HEK293T (cell line): ENCODE results near the gene CCL14.

Experiments
- CTCF ChIA-PET: fragments of 350-600 bp; formaldehyde crosslinking; extraction: SDS; loops from one replicate; lab custom pipeline; 2021; ENCODE audit warnings: antibody characterized with exemption, inconsistent platforms; lab: Yijun Ruan, JAX
- POLR2A ChIA-PET: fragments of 350-600 bp; formaldehyde crosslinking; extraction: SDS; loops from one replicate; lab custom pipeline; 2020; ENCODE audit warnings: antibody characterized with exemption, inconsistent platforms; lab: Yijun Ruan, JAX
- DNase-seq: peaks from one replicate; pipeline ENCODE4 v3.0.0; 2012; ENCODE audit warnings: mixed read lengths; ENCODE audit errors: extremely low spot score
- ARNT ChIP-seq: fragments of 450-650 bp; IDR thresholded peaks from 2 replicates; pipeline ENCODE4 v1.6.1; 2017; ENCODE audit warnings: mild to moderate bottlenecking
- BHLHE40 ChIP-seq: fragments of 450-650 bp; IDR thresholded peaks from 2 replicates; pipeline ENCODE4 v1.6.1; 2016; ENCODE audit warnings: mild to moderate bottlenecking, moderate library complexity, borderline replicate concordance
- CTBP1 ChIP-seq: fragments of 450-650 bp; IDR thresholded peaks from 2 replicates; pipeline ENCODE4 v1.6.1; 2016; ENCODE audit warnings: borderline replicate concordance
- ELF4 ChIP-seq: fragments of 450-650 bp; IDR thresholded peaks from 2 replicates; pipeline ENCODE4 v1.6.1; 2017; ENCODE audit warnings: antibody characterized with exemption
- FOXA1 ChIP-seq: fragments of 450-650 bp; IDR thresholded peaks from 2 replicates; pipeline ENCODE4 v1.6.1; 2016; ENCODE audit warnings: mild to moderate bottlenecking
- FOXK2 ChIP-seq: fragments of 450-650 bp; IDR thresholded peaks from 2 replicates; pipeline ENCODE4 v1.6.1; 2016; ENCODE audit warnings: mild to moderate bottlenecking
- FOXM1 ChIP-seq: fragments of 450-650 bp; IDR thresholded peaks from 2 replicates; pipeline ENCODE4 v1.6.1; 2017; ENCODE audit warnings: mild to moderate bottlenecking, borderline replicate concordance
- HDGF ChIP-seq: fragments of 450-650 bp; IDR thresholded peaks from 2 replicates; pipeline ENCODE4 v1.6.1; 2017; ENCODE audit warnings: antibody characterized with exemption, borderline replicate concordance
- L3MBTL2 ChIP-seq: fragments of 450-650 bp; conservative IDR thresholded peaks from 2 replicates; pipeline ENCODE4 v1.6.1; 2016; ENCODE audit warnings: mild to moderate bottlenecking
- LEF1 ChIP-seq: fragments of 450-650 bp; IDR thresholded peaks from 2 replicates; pipeline ENCODE4 v1.6.1; 2017; ENCODE audit warnings: mild to moderate bottlenecking, borderline replicate concordance
- NFRKB ChIP-seq: fragments of 450-650 bp; IDR thresholded peaks from 2 replicates; pipeline ENCODE4 v1.6.1; 2016; ENCODE audit warnings: mild to moderate bottlenecking, moderate library complexity
- PKNOX1 ChIP-seq: fragments of 450-650 bp; IDR thresholded peaks from 2 replicates; pipeline ENCODE4 v1.6.1; 2016
- SP1 ChIP-seq: fragments of 450-650 bp; IDR thresholded peaks from 2 replicates; pipeline ENCODE4 v1.6.1; 2017
- SUZ12 ChIP-seq: fragments of 450-650 bp; IDR thresholded peaks from 2 replicates; pipeline ENCODE4 v1.6.1; 2016; ENCODE audit warnings: mild to moderate bottlenecking
- TARDBP ChIP-seq: fragments of 450-650 bp; IDR thresholded peaks from 2 replicates; pipeline ENCODE4 v1.6.1; 2016
- ZNF384 ChIP-seq: fragments of 450-650 bp; IDR thresholded peaks from 2 replicates; pipeline ENCODE4 v1.6.1; 2016

CCL14 gene

GRCh38 chr17:35981908-35982330 is 4.6 kb downstream of the CCL14 start:
- TF ChIP-seq SUZ12 = no peak
- TF ChIP-seq PKNOX1 = no peak
- TF ChIP-seq FOXK2 = no peak
- TF ChIP-seq NFRKB = no peak
- ChIA-PET CTCF (interaction anchor here (0.6 to 3.6 kb wide), 7 partner anchors 10 to 501 kb away, joined by 3 to 14 read pairs (median 4); partner anchors contain the start of gene CCL18), POLR2A (no interaction called here)
- no peak for DNase-seq

DNA sequence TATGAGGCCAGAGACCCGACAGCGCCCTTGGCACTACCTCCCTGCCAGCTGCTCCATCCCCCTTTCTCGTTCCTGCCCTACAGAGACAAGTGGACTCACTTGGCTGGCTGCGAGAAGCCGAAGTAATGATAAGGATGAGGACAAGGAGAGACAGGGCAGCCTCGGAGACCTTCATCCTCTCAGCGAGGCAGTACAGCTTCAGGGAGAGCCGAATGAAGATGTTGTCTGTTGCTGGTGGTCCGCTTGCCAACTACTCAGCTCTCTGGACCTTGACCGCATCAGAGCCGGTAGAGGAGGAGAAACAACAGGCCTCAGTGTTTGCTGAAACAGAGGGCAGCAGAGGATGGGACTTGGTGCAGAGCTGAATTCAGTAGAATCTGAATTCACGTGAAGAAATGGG is 5.3 kb downstream of the CCL14 start, which contains the start of gene CCL16:
Gene CCL16, minus strand, starts transcription at position 252 of the 400 bp plus-strand sequence. Its CDS starts 77 bp downstream, at position 175.
- TF ChIP-seq ARNT (no peak), BHLHE40 (no peak), ELF4 (no peak), FOXK2 (no peak), HDGF (no peak), FOXA1 (no peak), FOXM1 (no peak), ZNF384 (no peak), SP1 (no peak), PKNOX1 (no peak), TARDBP (no peak), NFRKB (no peak), LEF1 (no peak), CTBP1 (no peak), L3MBTL2 (no peak), SUZ12 (no peak)
- ChIA-PET CTCF (interaction anchor here (0.5 to 3.6 kb wide), 6 partner anchors 10 to 168 kb away, joined by 3 to 14 read pairs (median 8); no protein-coding TSS in a partner anchor), POLR2A (no interaction called here)
- DNase-seq = no peak

GRCh38 chr17:35978346-35978745 is 8.2 kb downstream of the CCL14 start:
- ChIA-PET CTCF (interaction anchor here (0.6 to 2.0 kb wide), 4 partner anchors 39 to 170 kb away, joined by 3 to 10 read pairs (median 6); no protein-coding TSS in a partner anchor), POLR2A (no interaction called here)
- TF ChIP-seq LEF1 = no peak
- TF ChIP-seq BHLHE40 = no peak
- TF ChIP-seq CTBP1 = no peak
- TF ChIP-seq TARDBP = no peak
- TF ChIP-seq FOXA1 = no peak
- TF ChIP-seq ELF4 = no peak
- TF ChIP-seq SP1 = no peak
- no peak for TF ChIP-seq NFRKB
- no peak for TF ChIP-seq FOXM1
- TF ChIP-seq SUZ12 = no peak
- TF ChIP-seq ZNF384 = no peak
- no peak for DNase-seq

DNA sequence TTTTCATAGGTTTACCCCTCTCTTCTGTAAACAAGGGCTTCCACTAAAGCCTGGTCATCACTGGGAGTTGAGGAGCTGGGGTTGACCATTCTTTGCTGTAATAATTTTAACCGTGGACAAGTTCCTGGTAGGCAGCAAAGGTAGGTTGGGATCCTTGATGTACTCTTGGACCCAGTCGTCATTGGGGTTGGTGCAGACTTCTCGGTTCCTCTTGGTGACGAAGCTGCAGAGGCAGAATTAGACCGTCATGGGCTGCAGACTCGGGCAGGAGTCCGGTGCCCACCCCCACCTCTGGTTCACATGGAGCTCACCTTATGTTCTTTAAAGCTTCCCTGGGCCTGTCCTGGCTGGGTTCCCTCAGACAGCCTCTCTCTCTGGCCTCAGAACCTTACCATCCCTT is 9.0 kb downstream of the CCL14 start:
- TF ChIP-seq SUZ12 = no peak
- TF ChIP-seq FOXA1 = no peak
- no peak for TF ChIP-seq TARDBP
- POLR2A ChIA-PET = no interaction called here
- CTCF ChIA-PET = interaction anchor here (0.6 to 2.0 kb wide), 3 partner anchors 39 to 171 kb away, joined by 3 to 10 read pairs (median 9); no protein-coding TSS in a partner anchor
- no peak for DNase-seq

GRCh38 chr17:35973333-35974260 is 12.9 kb downstream of the CCL14 start:
- TF ChIP-seq FOXK2 = no peak
- no peak for TF ChIP-seq ZNF384
- TF ChIP-seq PKNOX1 = no peak
- no peak for TF ChIP-seq FOXM1
- no peak for TF ChIP-seq ELF4
- TF ChIP-seq LEF1 = no peak
- no peak for TF ChIP-seq SUZ12
- TF ChIP-seq NFRKB = no peak
- no peak for TF ChIP-seq ARNT
- TF ChIP-seq TARDBP = no peak
- TF ChIP-seq L3MBTL2 = no peak
- no peak for TF ChIP-seq FOXA1
- no peak for TF ChIP-seq SP1
- TF ChIP-seq CTBP1 = no peak
- no peak for TF ChIP-seq BHLHE40
- TF ChIP-seq HDGF = no peak
- no peak for DNase-seq
- POLR2A ChIA-PET = no interaction called here
- CTCF ChIA-PET = interaction anchor here (1.1 kb wide), 1 partner anchor 99 kb away, joined by 6 read pairs; no protein-coding TSS in a partner anchor

GRCh38 chr17:35972945-35973332 is 13.6 kb downstream of the CCL14 start:
- TF ChIP-seq SUZ12 (no peak), LEF1 (no peak), CTBP1 (no peak), FOXA1 (no peak), HDGF (no peak), FOXM1 (no peak), FOXK2 (no peak), ARNT (no peak), L3MBTL2 (no peak), TARDBP (no peak), BHLHE40 (no peak)
- POLR2A ChIA-PET = no interaction called here
- DNase-seq = no peak
- CTCF ChIA-PET = interaction anchor here (1.1 kb wide), 1 partner anchor 100 kb away, joined by 6 read pairs; no protein-coding TSS in a partner anchor
